8988T (cell line): ENCODE results near the gene NUDT8.
"Not testable (repeated sequence)": the region's sequence is repeated elsewhere in the genome, so short reads cannot be mapped to it uniquely, and the experiment has no call there.

ENCODE experiments used
- DNase-seq: peaks from one replicate; pipeline ENCODE4 v3.0.0; 2011

The NUDT8 gene

GRCh38 chr11:67659651-67660165 is 30.0 kb upstream of the NUDT8 start:
- DNase-seq: not testable (repeated sequence)

GRCh38 chr11:67657300-67657699 is 27.6 kb upstream of the NUDT8 start:
- no peak for DNase-seq

GRCh38 chr11:67656278-67656922 is 26.7 kb upstream of the NUDT8 start:
- DNase-seq: no peak

- DNase-seq: no peak
Observed at GRCh38 chr11:67654225-67654624, 24.5 kb upstream of the NUDT8 start.

GRCh38 chr11:67652965-67653845 is 23.5 kb upstream of the NUDT8 start:
- no peak for DNase-seq

- no peak for DNase-seq
Observed at GRCh38 chr11:67651976-67652781, 22.4 kb upstream of the NUDT8 start.

GRCh38 chr11:67649634-67650510 is 20.1 kb upstream of the NUDT8 start:
- no peak for DNase-seq

- DNase-seq: no peak
Observed at GRCh38 chr11:67648796-67649613, 19.3 kb upstream of the NUDT8 start.

- DNase-seq: peak; percentile 92
Observed at GRCh38 chr11:67648140-67648795, 18.5 kb upstream of the NUDT8 start.

GRCh38 chr11:67647471-67647870 is 17.7 kb upstream of the NUDT8 start:
- DNase-seq: no peak

GRCh38 chr11:67646535-67647336 is 17.0 kb upstream of the NUDT8 start:
- no peak for DNase-seq

GRCh38 chr11:67645521-67646461 is 16.1 kb upstream of the NUDT8 start:
- DNase-seq: peak; percentile 23

GRCh38 chr11:67644472-67645418 is 15.0 kb upstream of the NUDT8 start:
- DNase-seq: peak; percentile 45

- peak; percentile 49 for DNase-seq
Observed at GRCh38 chr11:67644042-67644441, 14.3 kb upstream of the NUDT8 start.

- no peak for DNase-seq
Observed at GRCh38 chr11:67642173-67643120, 12.7 kb upstream of the NUDT8 start.
